ENCODE results near the gene ADAM10.

ADAM10 gene

GRCh38 chr15:58762731-58763130 is 13.2 kb upstream of the ADAM10 start:
- Histone ChIP-seq H3K9me3 (ENCODE audit: insufficient read depth, low read depth, low read length) (no peaks in the 10 kb centered on the region), H2AK5ac (ENCODE audit: low read length) (no peak overlapping the region), H4K12ac (ENCODE audit: low read depth, low read length) (no peak overlapping the region), H3K4ac (ENCODE audit: low read depth, low read length) (no peak overlapping the region), H3K79me2 (ENCODE audit: control insufficient read depth, insufficient read depth, low read length, poor library complexity) (no peaks in the 10 kb centered on the region), H3K4me3 (ENCODE audit: low read depth, low read length) (no peak overlapping the region), H3K36me3 (ENCODE audit: control insufficient read depth in 1 of 2, insufficient read depth in 2 of 2, low read length in 2 of 2) (no peaks in the 10 kb centered on the region), H2BK12ac (ENCODE audit: low read length) (no peak overlapping the region), H3K18ac (ENCODE audit: low read length) (no peak overlapping the region), H4K8ac (ENCODE audit: low read depth, low read length) (no peak overlapping the region), H2AFZ (ENCODE audit: insufficient read depth, low read length, poor library complexity) (no peak overlapping the region), H3K4me1 (ENCODE audit: control insufficient read depth in 1 of 2, insufficient read depth in 2 of 2, low read length in 2 of 2) (no peaks in the 10 kb centered on the region), H3K9ac (ENCODE audit: low read length) (no peak overlapping the region), H4K91ac (ENCODE audit: low read depth, low read length) (no peak overlapping the region), H3K14ac (ENCODE audit: low read length) (no peak overlapping the region), H3K79me1 (ENCODE audit: low read length) (no peaks in the 10 kb centered on the region), H3K27me3 (ENCODE audit: insufficient read depth, low read length) (no peaks in the 10 kb centered on the region), H2BK5ac (ENCODE audit: low read depth, low read length, poor library complexity) (no peak overlapping the region), H3K27ac (ENCODE audit: low read depth, low read length) (no peak overlapping the region), H3K4me2 (ENCODE audit: low read length) (no peak overlapping the region), H2BK120ac (ENCODE audit: insufficient read depth, low read length, poor library complexity) (no peak overlapping the region), H3K23ac (ENCODE audit: low read length) (no peak overlapping the region)
- DNase-seq: no peak
- no CpG with 5 or more reads among the region's 1 CpG for WGBS (ENCODE audit: extremely low coverage, insufficient coverage, insufficient read length)

GRCh38 chr15:58762285-58762684 is 12.8 kb upstream of the ADAM10 start:
- Histone ChIP-seq H3K79me1 (ENCODE audit: low read length) (no peaks in the 10 kb centered on the region), H2BK12ac (ENCODE audit: low read length) (no peak overlapping the region), H3K4ac (ENCODE audit: low read depth, low read length) (no peak overlapping the region), H3K18ac (ENCODE audit: low read length) (no peak overlapping the region), H3K36me3 (ENCODE audit: control insufficient read depth in 1 of 2, insufficient read depth in 2 of 2, low read length in 2 of 2) (no peaks in the 10 kb centered on the region), H2AFZ (ENCODE audit: insufficient read depth, low read length, poor library complexity) (no peak overlapping the region), H3K79me2 (ENCODE audit: control insufficient read depth, insufficient read depth, low read length, poor library complexity) (no peaks in the 10 kb centered on the region), H3K14ac (ENCODE audit: low read length) (no peak overlapping the region), H3K27ac (ENCODE audit: low read depth, low read length) (no peak overlapping the region), H3K4me3 (ENCODE audit: low read depth, low read length) (no peak overlapping the region), H2BK120ac (ENCODE audit: insufficient read depth, low read length, poor library complexity) (no peak overlapping the region), H3K23ac (ENCODE audit: low read length) (no peak overlapping the region), H4K8ac (ENCODE audit: low read depth, low read length) (no peak overlapping the region), H4K12ac (ENCODE audit: low read depth, low read length) (no peak overlapping the region), H2BK5ac (ENCODE audit: low read depth, low read length, poor library complexity) (no peak overlapping the region), H3K9ac (ENCODE audit: low read length) (no peak overlapping the region), H3K27me3 (ENCODE audit: insufficient read depth, low read length) (no peaks in the 10 kb centered on the region), H4K91ac (ENCODE audit: low read depth, low read length) (no peak overlapping the region), H3K4me2 (ENCODE audit: low read length) (no peak overlapping the region), H3K9me3 (ENCODE audit: insufficient read depth, low read depth, low read length) (no peaks in the 10 kb centered on the region), H3K4me1 (ENCODE audit: control insufficient read depth in 1 of 2, insufficient read depth in 2 of 2, low read length in 2 of 2) (no peaks in the 10 kb centered on the region), H2AK5ac (ENCODE audit: low read length) (no peak overlapping the region)
- no peak for DNase-seq

GRCh38 chr15:58761010-58761388 is 11.5 kb upstream of the ADAM10 start:
- Histone ChIP-seq H3K4ac (ENCODE audit: low read depth, low read length) (no peak overlapping the region), H4K91ac (ENCODE audit: low read depth, low read length) (no peak overlapping the region), H3K9me3 (ENCODE audit: insufficient read depth, low read depth, low read length) (no peaks in the 10 kb centered on the region), H3K79me1 (ENCODE audit: low read length) (no peaks in the 10 kb centered on the region), H3K27ac (ENCODE audit: low read depth, low read length) (no peak overlapping the region), H3K27me3 (ENCODE audit: insufficient read depth, low read length) (no peaks in the 10 kb centered on the region), H2BK12ac (ENCODE audit: low read length) (no peak overlapping the region), H2BK5ac (ENCODE audit: low read depth, low read length, poor library complexity) (no peak overlapping the region), H2AFZ (ENCODE audit: insufficient read depth, low read length, poor library complexity) (no peak overlapping the region), H3K36me3 (ENCODE audit: control insufficient read depth in 1 of 2, insufficient read depth in 2 of 2, low read length in 2 of 2) (no peaks in the 10 kb centered on the region), H3K23ac (ENCODE audit: low read length) (no peak overlapping the region), H3K4me1 (ENCODE audit: control insufficient read depth in 1 of 2, insufficient read depth in 2 of 2, low read length in 2 of 2) (no peaks in the 10 kb centered on the region), H3K18ac (ENCODE audit: low read length) (no peak overlapping the region), H3K4me3 (ENCODE audit: low read depth, low read length) (no peak overlapping the region), H4K8ac (ENCODE audit: low read depth, low read length) (no peak overlapping the region), H2AK5ac (ENCODE audit: low read length) (no peak overlapping the region), H3K14ac (ENCODE audit: low read length) (no peak overlapping the region), H3K79me2 (ENCODE audit: control insufficient read depth, insufficient read depth, low read length, poor library complexity) (no peaks in the 10 kb centered on the region), H4K12ac (ENCODE audit: low read depth, low read length) (no peak overlapping the region), H3K4me2 (ENCODE audit: low read length) (no peak overlapping the region), H3K9ac (ENCODE audit: low read length) (no peak overlapping the region), H2BK120ac (ENCODE audit: insufficient read depth, low read length, poor library complexity) (no peak overlapping the region)
- no peak for DNase-seq
- WGBS (ENCODE audit: extremely low coverage, insufficient coverage, insufficient read length): no CpG with 5 or more reads among the region's 1 CpG

GRCh38 chr15:58760385-58761009 is 11.0 kb upstream of the ADAM10 start:
- no peak overlapping the region for H3K27ac ChIP-seq (ENCODE audit: low read depth, low read length)
- H3K36me3 ChIP-seq (ENCODE audit: control insufficient read depth in 1 of 2, insufficient read depth in 2 of 2, low read length in 2 of 2): no peaks in the 10 kb centered on the region
- no peak overlapping the region for H3K14ac ChIP-seq (ENCODE audit: low read length)
- H2BK5ac ChIP-seq (ENCODE audit: low read depth, low read length, poor library complexity): no peak overlapping the region
- H3K9me3 ChIP-seq (ENCODE audit: insufficient read depth, low read depth, low read length): no peaks in the 10 kb centered on the region
- no peak overlapping the region for H3K4ac ChIP-seq (ENCODE audit: low read depth, low read length)
- H2AFZ ChIP-seq (ENCODE audit: insufficient read depth, low read length, poor library complexity): no peak overlapping the region
- no peak overlapping the region for H3K4me2 ChIP-seq (ENCODE audit: low read length)
- no CpG with 5 or more reads among the region's 7 CpGs for WGBS (ENCODE audit: extremely low coverage, insufficient coverage, insufficient read length)
- H3K9ac ChIP-seq (ENCODE audit: low read length): no peak overlapping the region
- H3K79me1 ChIP-seq (ENCODE audit: low read length): no peaks in the 10 kb centered on the region
- H3K27me3 ChIP-seq (ENCODE audit: insufficient read depth, low read length): no peaks in the 10 kb centered on the region
- H3K23ac ChIP-seq (ENCODE audit: low read length): no peak overlapping the region
- no peak overlapping the region for H4K12ac ChIP-seq (ENCODE audit: low read depth, low read length)
- DNase-seq: no peak
- no peak overlapping the region for H3K4me3 ChIP-seq (ENCODE audit: low read depth, low read length)
- no peaks in the 10 kb centered on the region for H3K4me1 ChIP-seq (ENCODE audit: control insufficient read depth in 1 of 2, insufficient read depth in 2 of 2, low read length in 2 of 2)
- no peaks in the 10 kb centered on the region for H3K79me2 ChIP-seq (ENCODE audit: control insufficient read depth, insufficient read depth, low read length, poor library complexity)
- no peak overlapping the region for H2AK5ac ChIP-seq (ENCODE audit: low read length)
- no peak overlapping the region for H2BK120ac ChIP-seq (ENCODE audit: insufficient read depth, low read length, poor library complexity)
- H2BK12ac ChIP-seq (ENCODE audit: low read length): no peak overlapping the region
- H3K18ac ChIP-seq (ENCODE audit: low read length): no peak overlapping the region
- no peak overlapping the region for H4K8ac ChIP-seq (ENCODE audit: low read depth, low read length)
- H4K91ac ChIP-seq (ENCODE audit: low read depth, low read length): no peak overlapping the region

All from trophoblast cell (in vitro differentiated cells and primary cell).